ENCODE data around the gene C16orf95.
"Not testable (repeated sequence)": the region's sequence is repeated elsewhere in the genome, so short reads cannot be mapped to it uniquely, and the experiment has no call there.

The C16orf95 gene

DNA sequence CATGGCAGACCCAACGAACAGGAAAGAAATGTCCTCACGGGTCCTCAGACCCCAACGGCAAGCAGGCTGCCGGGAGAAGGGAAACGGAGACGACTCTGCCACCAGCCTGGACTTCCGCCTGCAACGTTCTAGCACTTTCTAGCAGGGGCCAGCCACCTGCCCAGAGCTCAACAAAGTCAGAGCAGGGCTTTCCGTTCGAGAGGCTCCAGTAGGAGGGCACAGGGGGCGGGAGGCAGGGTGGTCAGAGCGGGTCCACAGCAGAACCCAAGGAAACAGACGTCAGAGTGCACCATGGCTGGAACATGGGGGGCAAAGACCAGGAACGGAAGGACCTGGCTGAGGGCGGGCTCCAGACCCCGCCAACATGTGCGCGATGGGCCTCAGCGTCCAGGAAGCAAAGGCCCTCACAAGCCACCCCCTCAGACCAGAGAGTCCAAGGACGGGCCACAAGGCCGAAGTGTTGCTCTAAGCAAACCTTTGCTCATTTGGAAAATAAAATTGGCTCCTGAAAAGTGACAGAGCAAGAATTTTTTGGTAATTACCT lies 29.4 kb upstream of the C16orf95 start:
- DNase-seq (ENCODE audit: low spot score) = no peak

DNA sequence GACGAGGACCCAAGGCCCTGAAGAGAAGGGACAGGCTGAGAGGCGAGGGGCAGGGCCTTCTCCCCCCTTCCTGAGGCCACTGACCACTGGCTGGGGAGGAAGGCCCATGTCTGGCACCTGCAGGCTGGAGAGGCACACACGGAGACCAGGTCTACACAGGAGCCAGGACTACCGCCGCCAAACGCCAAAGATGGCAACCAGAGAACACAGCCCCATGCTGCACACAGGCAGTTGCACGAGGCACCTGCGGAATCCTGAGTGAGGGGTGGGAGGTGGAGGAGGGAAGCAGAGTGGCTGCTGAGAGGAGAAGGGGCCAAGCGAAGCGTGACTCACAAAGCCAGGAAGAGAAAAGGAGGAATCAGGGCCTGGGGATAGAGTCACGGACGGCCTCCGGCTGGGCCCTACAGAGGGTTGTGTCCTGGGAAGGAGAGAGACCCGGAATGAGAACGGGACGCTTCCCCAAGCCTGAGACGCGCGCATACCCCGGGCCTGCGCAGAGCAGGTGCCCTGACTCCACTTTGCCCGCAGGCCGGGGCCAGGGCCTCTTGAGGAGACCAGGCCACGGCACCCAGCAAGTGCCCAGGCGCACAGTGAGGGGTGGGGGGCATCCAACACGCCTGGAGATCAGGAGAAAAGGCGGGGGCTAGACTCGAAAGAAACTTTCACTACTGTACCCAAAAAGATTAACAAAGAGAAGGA lies 28.7 kb upstream of the C16orf95 start:
- no peak for DNase-seq (ENCODE audit: low spot score)

DNA sequence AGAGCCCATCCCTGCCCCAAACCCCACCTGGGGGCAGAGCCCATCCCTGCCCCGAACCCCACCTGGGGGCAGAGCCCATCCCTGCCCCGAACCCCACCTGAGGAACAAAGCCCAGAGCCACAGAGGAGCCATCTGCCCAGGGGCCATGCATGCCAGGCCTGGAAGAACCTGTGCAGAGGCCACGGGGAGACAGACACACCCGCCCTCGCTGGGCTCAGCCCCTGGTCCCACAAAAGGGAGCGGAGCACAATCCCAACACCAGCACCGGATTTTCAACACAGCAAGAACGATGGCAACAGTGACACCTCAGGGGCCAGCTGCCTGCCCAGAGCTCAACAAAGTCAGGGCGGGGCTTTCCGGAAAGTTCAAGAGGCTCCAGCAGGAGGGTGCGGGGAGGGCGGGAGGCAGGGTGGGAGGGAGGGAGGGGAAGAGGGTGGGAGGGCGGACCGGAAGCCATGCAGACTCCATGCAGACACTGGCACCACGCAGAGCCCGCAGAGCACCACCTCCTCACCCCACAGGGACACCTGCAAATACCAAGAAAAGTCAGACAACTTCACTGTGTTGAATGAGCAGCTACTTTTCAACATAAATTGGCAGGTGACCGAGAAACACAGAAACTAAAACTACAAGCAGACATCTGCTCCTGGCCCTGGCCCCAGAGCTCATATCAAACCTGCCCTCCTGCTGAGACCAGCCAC lies 27.9 kb upstream of the C16orf95 start:
- DNase-seq (ENCODE audit: low spot score) = no peak

DNA sequence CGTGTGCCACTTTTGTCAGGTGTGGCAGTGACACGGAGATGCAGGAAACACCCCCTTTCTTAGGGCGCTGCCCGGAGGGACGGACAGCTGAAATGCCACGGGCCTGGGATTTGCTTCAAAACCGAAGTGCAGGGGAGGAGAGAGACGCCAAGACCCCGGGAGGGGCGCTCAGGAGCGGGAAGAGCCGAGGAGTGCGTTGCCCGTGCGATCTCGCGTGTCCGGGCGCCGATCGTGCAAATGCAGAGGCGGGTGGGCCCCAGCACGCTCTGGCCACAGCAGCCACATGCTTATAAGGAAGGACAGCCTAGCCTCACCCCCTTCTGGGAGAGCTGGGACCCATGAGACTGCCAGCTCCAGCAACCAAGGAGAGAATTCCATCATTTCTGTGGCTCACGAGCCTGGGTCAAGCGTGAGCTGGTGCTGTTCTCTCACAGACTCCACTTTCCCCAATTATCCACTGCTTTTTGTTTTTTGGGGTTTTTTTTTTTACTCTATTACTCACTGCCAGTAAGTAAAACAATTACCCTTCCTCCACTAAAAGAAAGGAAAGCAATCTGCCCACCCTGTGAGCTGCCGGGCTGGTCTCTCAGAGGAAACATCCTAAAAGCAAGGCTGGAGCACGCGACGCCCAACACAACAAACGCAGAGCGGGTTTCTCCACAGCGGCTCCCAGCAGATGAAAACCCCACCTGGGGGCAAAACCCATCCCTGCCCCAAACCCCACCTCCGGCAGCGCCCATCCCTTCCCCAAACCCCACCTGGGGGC lies 27.2 kb upstream of the C16orf95 start:
- no peak for DNase-seq (ENCODE audit: low spot score)

DNA sequence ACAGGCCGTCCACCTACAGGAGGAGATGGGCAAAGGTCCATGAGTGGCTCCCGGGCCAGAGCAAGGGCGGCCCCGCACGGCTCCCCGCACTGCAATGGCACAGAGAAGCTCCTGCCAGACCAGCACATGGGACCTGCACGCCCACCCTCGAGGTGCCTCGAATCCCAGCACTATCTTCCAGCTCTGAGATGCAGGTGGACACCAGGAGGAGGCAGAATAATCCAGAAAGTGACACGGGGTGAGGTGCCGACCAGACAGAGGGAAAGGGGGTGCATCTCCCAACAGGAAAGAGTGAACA lies 26.5 kb upstream of the C16orf95 start:
- no peak for DNase-seq (ENCODE audit: low spot score)

DNA sequence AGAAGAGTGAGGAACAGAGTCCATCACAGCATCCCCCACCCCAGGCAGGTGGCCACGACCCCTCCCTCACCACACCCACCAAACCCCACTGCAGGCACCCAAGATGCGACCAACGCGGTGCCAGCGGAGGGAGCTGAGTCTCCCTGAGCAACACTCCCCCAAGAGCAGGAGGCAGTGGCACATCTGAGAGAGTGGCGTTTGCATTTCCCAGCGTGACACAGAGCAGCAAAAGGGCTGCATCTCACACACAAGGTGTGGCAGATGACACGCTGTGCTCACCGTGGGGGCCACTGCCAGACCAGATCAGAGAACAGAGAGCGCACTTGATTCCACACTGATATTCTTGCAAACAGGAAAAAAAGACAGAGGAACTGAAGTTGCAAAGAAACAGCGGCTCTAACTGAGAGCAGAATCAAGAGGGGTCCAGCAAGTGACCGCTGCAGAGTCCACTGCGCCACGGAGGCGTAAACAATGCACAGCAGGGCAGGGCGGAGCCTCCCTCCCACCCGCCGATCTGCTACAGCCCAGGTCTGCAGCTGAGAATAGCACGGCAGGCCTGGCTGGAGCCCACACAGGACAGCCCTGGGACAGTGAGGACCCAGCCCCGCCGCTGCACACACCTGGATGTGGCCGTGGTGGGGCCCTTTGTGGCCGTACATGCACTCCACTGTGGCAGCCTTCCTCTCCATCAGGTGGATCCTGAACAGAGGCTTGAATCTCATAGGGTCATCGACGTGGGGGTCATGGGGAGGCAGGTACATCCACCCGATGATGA lies 26.0 kb upstream of the C16orf95 start:
- DNase-seq (ENCODE audit: low spot score) = no peak

DNA sequence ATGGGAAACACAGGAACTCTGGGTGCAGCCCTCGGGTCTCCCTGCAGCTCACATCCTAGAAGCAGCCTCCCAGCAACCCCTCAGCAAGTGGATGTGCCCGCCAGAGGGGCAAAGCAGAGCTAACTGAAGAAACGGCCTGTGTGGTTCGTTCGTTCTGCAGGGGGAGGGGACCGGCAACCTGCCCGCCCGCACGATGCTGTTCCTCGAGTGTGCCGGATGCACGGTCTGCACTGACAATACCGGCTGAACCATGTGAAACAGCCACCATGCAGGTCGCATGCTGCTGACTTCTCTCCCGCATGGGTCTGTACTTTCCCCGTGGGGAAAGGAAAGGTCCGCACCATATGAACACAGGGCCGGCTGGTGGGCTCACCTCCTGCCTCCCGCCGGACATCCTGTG lies 25.3 kb upstream of the C16orf95 start:
- no peak for DNase-seq (ENCODE audit: low spot score)

DNA sequence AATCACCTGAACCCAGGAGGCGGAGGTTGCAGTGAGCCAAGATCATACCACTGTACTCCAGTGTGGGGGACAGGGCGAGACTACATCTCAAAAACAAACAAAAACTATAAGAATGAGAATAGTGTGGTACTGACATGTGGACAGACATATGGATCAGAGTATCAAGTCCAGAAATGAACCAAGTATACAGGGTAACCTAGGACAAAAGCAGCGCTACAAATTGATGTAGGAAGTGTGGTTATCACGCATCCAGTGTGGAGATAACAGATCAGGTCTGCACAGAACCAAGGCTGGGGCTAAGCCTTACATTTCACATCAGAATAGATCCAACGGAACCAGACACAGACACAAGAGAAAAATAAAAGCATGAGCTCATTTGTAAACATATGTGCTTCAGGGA lies 23.0 kb upstream of the C16orf95 start:
- DNase-seq (ENCODE audit: low spot score) = no peak

DNA sequence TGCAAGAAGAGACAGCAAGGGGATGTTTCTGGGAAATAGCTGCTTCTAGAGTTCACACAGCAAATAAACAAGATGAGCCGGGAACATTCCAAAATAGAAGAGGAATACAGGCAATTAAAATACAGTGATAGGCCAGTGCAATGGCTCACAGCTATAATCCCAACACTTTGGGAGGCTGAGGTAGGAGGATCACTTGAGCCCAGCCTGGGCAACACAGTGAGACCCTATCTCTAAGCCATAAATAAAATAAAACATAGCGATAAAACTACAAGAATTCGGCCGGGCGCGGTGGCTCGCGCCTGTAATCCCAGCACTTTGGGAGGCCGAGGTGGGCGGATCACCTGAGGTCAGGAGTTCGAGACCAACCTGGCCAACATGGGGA lies 22.5 kb upstream of the C16orf95 start:
- not testable (repeated sequence) for DNase-seq (ENCODE audit: low spot score)

DNA sequence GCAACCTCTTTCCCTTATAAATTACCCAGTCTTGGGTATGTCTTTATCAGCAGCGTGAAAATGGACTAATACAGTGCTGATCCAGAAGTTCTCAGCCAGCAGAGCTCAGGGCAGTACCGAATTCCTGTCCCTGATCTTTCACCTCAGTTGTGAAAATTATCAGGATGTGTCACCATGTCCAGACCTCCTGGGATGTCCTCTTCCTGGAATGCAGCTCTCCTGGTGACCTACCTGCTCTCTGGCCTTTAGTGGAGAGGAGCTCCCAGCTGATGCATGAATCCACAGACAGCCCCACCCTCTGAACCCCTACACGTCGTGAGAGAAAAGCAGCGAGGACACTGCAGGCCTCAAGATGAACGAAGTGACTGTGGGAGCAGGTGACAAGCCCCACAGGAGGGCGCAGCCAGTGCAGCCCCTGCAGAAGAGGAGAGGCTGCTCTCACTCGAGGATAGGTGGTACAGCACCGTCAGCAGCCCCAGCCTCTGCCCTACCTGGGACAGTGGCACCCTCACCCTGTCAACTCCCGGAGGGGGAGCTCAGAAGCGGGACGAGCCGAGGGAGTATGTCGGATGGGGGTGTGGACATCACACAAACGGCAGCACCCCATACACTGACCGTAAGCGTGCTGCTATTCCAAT lies 22.0 kb upstream of the C16orf95 start:
- DNase-seq (ENCODE audit: low spot score) = no peak

DNA sequence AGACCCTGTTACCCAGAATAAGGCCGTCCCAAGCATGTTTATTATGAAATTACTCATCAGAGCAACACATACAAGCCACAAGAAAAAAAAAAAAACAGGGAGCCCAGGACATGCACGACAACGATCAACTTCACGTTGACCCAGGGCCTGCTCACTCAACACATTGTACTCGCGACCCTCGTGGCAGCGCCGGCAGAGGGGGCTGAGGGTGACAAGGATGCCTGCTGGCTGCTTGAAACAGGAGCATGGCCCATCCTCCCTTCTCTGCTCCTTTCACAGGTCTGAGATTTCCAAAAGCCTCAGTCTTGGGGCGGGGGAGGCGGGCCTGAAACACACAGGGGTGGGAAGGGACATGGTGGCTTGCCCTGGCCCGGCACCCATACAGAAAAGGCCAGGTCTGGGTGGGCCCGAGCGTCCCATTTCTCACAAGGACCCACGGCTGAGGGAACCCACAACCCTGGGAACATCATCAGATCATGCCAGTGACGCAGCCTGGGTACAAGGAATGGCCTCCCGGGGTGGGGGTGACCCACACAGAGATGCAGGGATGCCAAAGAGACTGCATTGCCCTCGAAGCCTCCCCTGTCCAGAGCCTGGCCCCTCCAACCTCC lies 21.1 kb upstream of the C16orf95 start:
- no peak for DNase-seq (ENCODE audit: low spot score)

DNA sequence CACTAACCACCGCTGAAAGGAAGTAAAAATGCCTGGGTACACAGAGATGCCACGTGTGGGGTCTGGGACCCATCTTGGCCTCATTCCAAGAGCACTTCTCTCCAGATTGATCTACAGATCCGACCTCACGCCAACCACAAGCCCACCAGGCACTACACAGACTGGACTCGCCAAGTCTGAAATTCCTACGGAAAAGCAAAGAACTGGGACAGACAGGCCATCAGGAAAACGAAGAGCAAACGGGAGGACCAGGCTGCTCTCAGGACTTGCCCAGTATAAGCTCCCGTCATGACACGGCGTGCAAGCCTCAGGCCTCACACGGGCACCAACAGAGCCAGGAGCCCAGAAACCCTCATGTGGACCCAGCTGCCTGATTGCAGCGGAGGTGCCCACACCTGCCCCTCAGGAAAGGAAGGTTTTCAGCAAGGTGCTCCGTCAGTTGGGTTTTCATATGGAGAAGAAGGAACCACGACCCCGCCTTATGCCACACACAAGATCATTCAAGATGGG lies 20.1 kb upstream of the C16orf95 start:
- DNase-seq (ENCODE audit: low spot score) = no peak

DNA sequence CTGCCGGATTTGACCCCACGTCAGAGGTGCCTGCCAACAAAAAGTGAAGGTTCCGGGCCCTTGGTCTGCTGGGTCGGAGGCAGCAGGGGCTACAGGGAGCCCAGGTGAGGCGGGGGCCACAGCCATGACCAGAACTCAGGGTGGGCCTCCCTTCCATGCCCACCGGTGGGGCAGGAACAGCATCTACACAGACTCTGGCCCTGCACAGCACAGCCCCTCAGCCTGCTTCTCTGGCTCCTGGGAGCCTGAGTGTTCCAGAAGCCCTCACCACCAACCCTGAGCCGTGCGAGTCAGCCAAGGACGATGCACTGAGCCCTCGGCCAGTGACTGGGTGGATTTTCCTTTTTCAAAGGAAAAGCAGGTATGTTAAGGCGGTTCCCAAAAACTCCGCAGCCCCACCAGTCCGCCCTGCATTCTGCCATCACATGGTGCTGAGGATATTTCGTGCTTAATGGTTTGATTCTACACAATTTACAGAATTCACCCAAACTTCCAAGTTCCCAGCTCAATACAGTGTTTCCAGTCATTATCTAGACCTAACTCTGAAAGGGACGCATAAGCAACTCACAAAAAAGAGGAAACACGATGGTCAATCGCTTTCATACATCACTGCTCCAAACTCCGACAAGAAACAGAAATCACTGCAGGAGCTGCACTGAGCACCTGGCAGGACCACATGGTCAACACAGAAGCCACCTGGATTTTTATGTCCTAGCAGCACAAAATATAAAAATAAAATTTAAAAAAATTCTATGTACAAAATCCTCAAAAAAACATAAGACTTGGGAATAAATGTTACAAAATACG lies 19.4 kb upstream of the C16orf95 start:
- no peak for DNase-seq (ENCODE audit: low spot score)

DNA sequence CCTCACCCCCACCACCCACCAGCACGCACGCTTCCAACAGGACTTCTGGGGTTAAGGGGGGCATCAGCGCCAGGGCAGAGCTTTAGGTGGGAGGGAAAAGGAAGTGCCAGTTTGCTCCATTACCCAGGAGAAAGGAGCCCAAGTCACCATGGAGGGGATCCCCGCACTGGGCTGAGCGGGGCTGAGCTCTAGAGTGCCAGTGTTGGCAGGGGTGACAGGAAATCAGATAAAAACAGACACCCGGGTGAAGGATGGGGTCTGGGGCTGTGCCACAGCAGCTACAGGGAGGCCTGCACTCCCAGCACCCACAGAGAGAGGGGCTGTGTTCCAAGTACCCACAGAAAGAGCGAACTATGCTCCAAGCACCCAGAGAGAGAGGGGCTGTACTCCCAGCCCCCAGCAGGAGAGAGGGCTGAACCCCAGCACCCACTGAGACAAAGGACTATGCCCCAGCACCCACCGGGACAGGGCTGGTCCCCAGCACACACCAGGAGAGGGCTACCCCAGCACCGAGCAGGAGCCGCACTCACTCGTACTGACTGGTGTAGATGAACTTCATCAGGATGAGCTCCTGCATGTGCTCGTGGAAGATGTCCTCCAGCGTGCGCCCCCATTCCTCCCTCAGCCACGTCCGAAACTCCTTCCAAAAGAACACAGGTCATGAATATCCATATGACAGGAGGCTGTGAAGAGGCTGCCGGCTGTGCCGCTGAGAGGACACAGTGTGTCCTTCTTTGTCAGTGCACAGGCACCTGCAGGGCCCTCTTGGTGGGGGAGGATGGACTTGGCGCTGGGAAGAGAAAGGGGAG lies 18.6 kb upstream of the C16orf95 start:
- no peak for DNase-seq (ENCODE audit: low spot score)

DNA sequence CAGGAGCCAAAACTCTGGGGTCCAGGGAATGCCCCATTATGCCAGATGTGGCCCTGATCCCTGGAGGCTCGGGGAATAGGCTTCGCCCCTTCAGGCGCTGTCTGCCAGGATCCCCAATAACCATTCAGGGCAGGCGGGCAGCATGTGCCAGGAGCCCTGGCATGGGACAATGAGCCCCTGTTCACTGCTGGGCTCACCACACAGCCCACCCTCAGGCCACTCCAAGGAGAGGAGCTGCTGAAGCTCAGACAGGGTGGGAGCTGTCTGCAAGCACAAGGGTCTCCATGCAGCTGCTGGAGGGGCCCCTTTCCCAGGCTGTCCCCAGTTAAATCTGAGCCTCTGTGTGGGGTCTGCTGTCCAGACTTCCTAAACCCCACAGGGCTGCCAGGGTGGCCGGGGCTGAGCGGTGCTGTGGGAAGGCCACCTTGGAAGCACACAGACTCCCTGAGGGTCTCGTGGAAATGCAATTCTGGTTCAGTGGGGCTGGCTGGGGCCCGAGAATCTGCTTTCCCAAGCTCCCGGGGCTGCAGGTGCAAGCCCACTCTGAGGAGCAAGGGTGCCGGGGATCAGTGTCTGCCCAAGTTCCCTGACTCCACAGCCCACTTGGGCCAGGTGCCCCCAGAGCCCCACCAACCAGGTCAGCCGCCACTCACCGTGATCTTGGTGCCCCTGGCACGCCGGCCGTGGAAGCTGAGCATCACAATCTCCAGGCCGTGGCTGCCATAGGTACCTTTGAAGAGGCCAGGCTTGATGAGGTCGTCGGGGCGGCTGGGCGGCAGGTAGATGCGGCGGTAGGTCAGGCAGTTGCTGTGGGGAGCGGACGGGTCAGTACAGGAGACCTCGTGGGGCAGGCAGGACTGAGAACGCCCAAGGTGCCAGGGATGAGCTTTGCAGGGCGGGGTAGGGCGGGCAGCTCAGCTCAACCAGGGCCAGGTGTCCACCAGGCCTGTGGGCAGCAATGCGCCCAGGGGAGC lies 17.7 kb upstream of the C16orf95 start:
- DNase-seq (ENCODE audit: low spot score) = no peak

DNA sequence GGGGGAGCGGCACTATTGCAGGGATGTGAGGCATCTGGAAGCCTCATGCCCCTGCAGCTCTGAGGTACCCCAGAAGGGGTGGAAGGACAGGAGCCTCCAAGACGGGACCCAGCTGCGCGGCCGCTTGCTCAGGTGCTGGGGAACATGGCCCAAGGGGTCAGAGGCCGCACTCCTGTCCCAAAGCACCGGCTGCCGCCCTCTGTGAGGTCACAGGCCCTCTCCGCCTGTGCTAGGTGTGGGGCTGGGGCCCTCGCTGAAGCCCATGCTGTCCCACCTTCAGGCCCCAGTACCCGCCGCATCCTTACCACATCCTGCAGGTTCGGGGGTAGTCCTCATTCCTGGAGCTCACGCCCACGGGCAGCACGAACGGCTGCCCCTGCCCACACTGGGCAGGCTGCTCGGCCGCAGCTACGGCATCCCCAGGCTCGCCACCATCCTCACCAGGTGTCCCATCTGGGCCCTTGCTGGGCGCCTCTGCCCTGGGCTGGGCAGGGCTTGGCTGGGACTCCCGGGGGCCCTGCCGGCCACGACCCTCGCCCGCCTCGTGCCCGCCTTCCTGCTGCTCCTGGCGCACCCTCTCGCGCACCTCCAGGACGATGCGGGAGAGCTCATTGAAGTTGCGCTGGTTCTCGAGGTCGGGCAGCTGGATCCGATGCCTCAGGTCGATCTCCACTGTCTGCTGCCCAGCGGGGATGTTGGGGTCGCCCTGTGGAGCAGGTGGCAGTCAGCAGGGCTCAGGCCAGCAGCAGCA lies 16.6 kb upstream of the C16orf95 start:
- DNase-seq (ENCODE audit: low spot score) = no peak

DNA sequence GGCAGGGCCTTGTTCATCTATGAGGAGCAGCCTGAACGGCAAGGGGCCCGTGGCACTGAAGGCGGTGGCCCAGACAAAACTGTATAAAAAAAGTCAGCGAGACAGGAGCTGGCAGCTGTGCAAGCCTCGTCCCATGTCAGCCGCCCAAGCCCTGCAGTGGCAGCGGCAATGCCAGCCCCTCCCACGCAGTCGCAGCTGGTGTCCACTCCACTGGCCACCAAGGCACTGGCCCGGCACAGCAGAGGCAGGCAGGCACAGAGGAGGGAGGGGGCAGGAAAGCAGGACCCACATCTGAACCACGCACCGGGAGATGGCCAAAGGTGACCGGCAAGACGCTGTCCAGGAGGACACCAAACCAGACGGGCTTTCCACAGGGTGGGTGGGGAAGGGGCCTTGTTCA lies 15.9 kb upstream of the C16orf95 start:
- peak; percentile 60 for DNase-seq (ENCODE audit: low spot score)
